ENCODE data around the gene JARID2. TPM values are rescaled to one million over a fixed set of nuclear protein-coding genes. Genes with fewer than 3 reads are reported as not detected.
"Not testable (repeated sequence)": the region's sequence is repeated elsewhere in the genome, so short reads cannot be mapped to it uniquely, and the experiment has no call there.

JARID2 gene
- total and polyA plus RNA-seq, 10 of the 15 experiments (the other 5 are each of a cell fraction or from before 2014, with no cell fraction given) = 4.2 to 21.6 (median 11.7) TPM

DNA sequence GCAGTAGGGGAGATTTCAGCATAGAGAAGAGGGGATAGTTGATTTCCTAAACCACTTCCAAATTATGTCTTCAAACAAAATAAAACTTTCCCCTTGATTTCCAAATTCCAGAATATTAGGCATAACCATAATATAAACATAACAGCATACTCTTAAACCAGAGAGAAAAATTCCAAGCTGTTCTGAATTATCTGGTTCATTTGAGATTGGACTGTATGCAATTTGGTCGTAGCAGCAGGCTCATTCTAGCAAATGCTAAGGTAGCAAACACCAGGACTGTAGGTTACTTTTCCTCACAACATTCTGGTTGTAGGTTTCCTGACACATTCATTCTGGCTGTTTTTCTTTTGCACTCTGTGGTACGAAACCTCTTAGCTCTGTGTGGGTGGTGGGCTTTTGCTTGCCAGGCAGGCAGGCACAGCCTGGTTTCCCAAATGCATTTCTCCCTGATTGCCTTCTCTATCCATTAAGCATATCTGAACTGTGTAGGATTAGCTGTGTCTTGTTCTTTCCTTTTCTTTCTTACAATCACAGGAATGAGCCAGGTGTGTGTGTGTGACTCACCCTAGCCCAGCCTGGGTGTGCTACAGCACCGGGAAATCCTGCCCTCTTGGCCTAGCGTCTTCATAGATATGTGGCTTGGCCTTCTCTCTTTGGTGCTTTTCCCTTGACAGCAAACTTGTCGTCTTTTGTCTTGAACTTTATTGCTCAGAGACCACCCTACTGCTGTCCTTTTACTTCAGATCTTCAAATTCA lies 77.1 kb downstream of the JARID2 start (continued):
- TF ChIP-seq, protein P1, sequence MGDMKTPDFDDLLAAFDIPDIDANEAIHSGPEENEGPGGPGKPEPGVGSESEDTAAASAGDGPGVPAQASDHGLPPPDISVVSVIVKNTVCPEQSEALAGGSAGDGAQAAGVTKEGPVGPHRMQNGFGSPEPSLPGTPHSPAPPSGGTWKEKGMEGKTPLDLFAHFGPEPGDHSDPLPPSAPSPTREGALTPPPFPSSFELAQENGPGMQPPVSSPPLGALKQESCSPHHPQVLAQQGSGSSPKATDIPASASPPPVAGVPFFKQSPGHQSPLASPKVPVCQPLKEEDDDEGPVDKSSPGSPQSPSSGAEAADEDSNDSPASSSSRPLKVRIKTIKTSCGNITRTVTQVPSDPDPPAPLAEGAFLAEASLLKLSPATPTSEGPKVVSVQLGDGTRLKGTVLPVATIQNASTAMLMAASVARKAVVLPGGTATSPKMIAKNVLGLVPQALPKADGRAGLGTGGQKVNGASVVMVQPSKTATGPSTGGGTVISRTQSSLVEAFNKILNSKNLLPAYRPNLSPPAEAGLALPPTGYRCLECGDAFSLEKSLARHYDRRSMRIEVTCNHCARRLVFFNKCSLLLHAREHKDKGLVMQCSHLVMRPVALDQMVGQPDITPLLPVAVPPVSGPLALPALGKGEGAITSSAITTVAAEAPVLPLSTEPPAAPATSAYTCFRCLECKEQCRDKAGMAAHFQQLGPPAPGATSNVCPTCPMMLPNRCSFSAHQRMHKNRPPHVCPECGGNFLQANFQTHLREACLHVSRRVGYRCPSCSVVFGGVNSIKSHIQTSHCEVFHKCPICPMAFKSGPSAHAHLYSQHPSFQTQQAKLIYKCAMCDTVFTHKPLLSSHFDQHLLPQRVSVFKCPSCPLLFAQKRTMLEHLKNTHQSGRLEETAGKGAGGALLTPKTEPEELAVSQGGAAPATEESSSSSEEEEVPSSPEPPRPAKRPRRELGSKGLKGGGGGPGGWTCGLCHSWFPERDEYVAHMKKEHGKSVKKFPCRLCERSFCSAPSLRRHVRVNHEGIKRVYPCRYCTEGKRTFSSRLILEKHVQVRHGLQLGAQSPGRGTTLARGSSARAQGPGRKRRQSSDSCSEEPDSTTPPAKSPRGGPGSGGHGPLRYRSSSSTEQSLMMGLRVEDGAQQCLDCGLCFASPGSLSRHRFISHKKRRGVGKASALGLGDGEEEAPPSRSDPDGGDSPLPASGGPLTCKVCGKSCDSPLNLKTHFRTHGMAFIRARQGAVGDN (IDR thresholded peaks at IDR 0.05) = 0 out of 2 replicates have a peak, but pooled peaks have one; percentile 14

- H2AFZ ChIP-seq (ENCODE audit: control insufficient read depth, low read depth, low read length); H4K20me1 ChIP-seq (ENCODE audit: control insufficient read depth, insufficient read depth); BruUV-seq (replicated peaks); H3K36me3 ChIP-seq (ENCODE audit: control insufficient read depth in 2 of 2, insufficient read depth in 2 of 2, low read length in 1 of 2); H3K27me3 ChIP-seq (replicated peaks in 1 of 2; ENCODE audit: control insufficient read depth in 2 of 2, insufficient read depth in 2 of 2, low read length in 1 of 2); in situ Hi-C loops (cut with MboI); DNase-seq (ENCODE audit: low read depth, low spot score); H3K9me3 ChIP-seq (replicated peaks; ENCODE audit: control insufficient read depth, insufficient read depth, low read length); FAIRE-seq; ATAC-seq: not testable (repeated sequence)
- WGBS (ENCODE audit: insufficient coverage, insufficient replicate concordance, low lambda C conversion rate, missing lambda C conversion rate) = 97% methylated on average over 11 of the region's 11 CpGs
- peak overlapping the region; percentile 49; the same call in 1 of the 2 replicates for H3K9ac ChIP-seq (ENCODE audit: control insufficient read depth, insufficient read depth, low read length)
- SMC1A ChIA-PET (ENCODE audit: uncharacterized antibody, unreplicated experiment) = interaction anchor here (1.0 to 13.2 kb wide), 11 partner anchors 19 to 1214 kb away, joined by 3 to 301 read pairs (median 4); partner anchors contain the start of gene JARID2
- peaks cover 63% of the 10 kb centered on the region for H3K4me1 ChIP-seq (ENCODE audit: control insufficient read depth, insufficient read depth, low read length)
- peak overlapping the region; percentile 78 for H3K27ac ChIP-seq (ENCODE audit: control insufficient read depth, insufficient read depth)
- POLR2A ChIA-PET = interaction anchor here (0.5 to 1.1 kb wide), 7 partner anchors 11 to 77 kb away, joined by 3 to 4 read pairs (median 3); no protein-coding TSS in a partner anchor
- intact Hi-C loops (cut with micrococcal nuclease; ENCODE audit: unreplicated experiment) = loop anchor here (2.0 to 10.0 kb wide), 2 partner anchors 19 to 301 kb away; no protein-coding TSS in a partner anchor
- CTCF ChIA-PET = interaction anchor here (0.9 to 14.2 kb wide), 3 partner anchors 25 to 70 kb away, joined by 3 to 146 read pairs (median 40); no protein-coding TSS in a partner anchor
- RAD21 ChIA-PET (ENCODE audit: unreplicated experiment) = interaction anchor here (0.6 to 9.3 kb wide), 11 partner anchors 7 to 743 kb away, joined by 3 to 75 read pairs (median 10); no protein-coding TSS in a partner anchor
- peaks cover 97% of the 10 kb centered on the region for H3K79me2 ChIP-seq (ENCODE audit: control insufficient read depth, insufficient read depth, low read length)
- peak overlapping the region; percentile 72 for H3K4me2 ChIP-seq (ENCODE audit: control insufficient read depth, insufficient read depth)
- TF ChIP-seq ZBTB33 (IDR thresholded peaks at IDR 0.05) = peak; percentile 57; the same call in 1 of the 2 replicates
- TF ChIP-seq, protein P2, sequence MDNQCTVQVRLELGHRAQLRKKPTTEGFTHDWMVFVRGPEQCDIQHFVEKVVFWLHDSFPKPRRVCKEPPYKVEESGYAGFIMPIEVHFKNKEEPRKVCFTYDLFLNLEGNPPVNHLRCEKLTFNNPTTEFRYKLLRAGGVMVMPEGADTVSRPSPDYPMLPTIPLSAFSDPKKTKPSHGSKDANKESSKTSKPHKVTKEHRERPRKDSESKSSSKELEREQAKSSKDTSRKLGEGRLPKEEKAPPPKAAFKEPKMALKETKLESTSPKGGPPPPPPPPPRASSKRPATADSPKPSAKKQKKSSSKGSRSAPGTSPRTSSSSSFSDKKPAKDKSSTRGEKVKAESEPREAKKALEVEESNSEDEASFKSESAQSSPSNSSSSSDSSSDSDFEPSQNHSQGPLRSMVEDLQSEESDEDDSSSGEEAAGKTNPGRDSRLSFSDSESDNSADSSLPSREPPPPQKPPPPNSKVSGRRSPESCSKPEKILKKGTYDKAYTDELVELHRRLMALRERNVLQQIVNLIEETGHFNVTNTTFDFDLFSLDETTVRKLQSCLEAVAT (IDR thresholded peaks at IDR 0.05) = peak; percentile 46; the same call in 1 of the 2 replicates
- peak overlapping the region; percentile 36; the same call in 1 of the 2 replicates for H3K4me3 ChIP-seq
These were observed 77.7 kb downstream of the JARID2 start for GRCh38 chr6:15323611-15324010.
